ENCODE measurements around the gene WFIKKN1. TPM values are rescaled to one million over a fixed set of nuclear protein-coding genes. Genes with fewer than 3 reads are reported as not detected.

WFIKKN1 gene
- polyA plus RNA-seq (2013, experiment 1 of 2; ENCODE audit: insufficient read length): 0.05 TPM
- not detected for polyA plus RNA-seq (2013, experiment 2 of 2; ENCODE audit: insufficient read length)

DNA sequence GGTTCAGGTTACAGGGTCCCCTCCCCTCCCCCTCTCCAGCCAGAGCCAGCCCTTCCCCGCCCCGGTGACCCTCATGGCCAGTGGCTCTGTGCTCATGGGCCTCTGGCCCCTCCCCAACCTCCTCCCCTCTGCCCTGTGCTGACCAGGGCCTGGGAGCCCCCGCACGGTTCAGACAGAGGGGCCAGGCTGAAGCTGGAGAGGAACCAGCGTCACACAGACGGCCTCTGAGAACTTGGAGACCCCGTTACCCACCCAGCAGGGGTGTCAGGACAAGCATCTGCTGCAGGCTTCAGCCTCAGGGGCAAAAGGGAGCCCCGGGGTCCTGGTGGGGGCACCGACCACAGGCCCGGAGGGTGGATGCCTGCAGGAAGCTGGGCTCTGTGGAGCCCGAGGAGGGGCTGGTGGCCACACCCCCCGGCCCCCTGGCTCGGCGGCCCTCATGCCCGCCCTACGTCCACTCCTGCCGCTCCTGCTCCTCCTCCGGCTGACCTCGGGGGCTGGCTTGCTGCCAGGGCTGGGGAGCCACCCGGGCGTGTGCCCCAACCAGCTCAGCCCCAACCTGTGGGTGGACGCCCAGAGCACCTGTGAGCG lies at the start of gene WFIKKN1:
Gene WFIKKN1, plus strand, starts transcription at position 171 of the 591 bp plus-strand sequence. Its CDS starts 269 bp downstream, at position 440.
- DNase-seq: no peak

DNA sequence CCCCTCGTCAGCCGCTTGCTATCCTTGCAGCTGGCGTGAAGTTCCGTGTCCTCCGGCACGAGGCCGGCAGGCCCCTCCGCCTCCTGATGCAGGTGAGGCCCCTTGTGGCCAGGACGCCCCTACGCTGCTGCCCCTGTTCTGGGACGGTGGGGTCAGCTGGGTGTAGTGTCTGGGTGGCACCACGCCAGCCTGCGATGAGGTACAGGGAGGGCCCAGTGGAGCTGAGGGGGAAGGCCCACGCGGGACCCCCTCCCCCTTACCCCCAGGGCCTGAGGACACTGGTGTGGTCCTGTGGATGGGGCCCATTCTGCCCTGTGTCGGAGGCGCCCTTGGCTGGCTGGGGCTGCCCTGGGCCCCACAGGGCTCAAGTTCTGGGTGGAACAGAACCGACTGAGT lies 48.6 kb upstream of the WFIKKN1 start:
- no peak for DNase-seq

DNA sequence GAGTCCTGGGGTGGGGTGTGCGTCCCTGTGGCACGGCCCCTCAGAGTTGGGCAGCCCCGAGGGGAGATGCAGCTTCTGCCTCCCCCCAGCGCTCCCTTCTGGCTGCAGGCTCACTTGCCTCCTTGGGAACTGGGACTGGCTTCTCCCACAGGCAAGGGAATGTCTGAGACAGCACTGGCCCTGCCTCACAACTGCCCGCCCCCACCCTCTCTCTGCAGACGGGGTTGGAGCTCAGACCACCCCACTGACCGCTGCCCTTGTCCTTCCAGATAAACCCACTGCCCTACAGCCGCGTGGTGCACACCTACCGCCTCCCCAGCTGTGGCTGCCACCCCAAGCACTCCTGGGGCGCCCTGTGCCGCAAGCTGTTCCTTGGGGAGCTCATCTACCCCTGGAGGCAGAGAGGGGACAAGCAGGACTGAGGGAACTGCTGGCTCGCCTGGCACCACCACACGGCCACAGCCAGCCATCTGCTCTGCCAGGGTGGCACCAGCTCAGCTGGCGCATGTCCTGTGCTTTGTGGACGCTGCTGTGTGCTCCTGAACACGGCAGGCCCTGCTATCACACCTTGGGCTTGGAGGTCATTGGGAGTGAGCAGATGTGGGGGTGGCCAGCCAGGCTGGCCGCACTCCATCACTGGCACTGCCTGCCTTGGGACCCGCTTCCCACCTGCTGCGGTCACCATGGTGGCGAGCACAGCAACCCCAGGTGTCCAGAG lies 48.0 kb upstream of the WFIKKN1 start:
- no peak for DNase-seq

GRCh38 chr16:583470-583814 lies 47.3 kb upstream of the WFIKKN1 start:
- no peak for DNase-seq

DNA sequence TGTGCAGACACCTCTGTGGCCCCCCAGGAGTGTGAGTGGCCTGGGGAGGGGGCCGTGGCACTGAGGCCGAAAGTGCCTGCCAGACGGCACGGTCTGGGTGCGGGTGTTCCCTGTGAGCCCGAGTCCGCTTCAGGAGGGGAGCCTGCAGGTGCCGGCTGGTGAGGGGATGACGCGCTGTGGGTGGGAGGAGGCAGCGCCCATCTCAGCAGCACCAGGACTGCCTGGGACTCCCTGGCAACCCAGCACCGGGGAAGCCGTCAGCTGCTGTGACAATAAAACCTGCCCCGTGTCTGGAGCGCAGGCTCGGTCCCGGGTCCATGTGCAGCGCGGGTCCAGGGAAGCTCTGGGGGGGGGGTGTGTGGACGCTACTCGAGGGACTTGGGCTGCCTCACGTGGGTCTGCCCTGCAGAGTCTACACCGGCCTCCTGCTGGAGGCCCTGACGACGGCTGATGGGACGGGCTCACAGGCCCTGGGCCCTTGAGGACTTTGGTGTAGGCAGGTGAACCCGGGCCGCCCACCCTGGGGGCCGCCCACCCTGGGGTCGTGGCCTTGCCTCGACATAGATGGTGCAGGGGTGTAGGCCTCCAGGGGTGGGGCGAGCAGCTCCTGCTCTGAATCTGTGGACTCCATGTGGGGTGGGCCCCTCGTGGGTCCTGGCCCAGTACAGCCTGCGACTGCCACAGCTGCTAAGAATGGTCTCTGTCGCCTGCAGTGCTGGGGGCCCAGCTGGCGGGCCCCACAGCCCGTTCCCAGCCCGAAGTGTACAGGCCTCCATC lies 46.8 kb upstream of the WFIKKN1 start:
- no peak for DNase-seq

DNA sequence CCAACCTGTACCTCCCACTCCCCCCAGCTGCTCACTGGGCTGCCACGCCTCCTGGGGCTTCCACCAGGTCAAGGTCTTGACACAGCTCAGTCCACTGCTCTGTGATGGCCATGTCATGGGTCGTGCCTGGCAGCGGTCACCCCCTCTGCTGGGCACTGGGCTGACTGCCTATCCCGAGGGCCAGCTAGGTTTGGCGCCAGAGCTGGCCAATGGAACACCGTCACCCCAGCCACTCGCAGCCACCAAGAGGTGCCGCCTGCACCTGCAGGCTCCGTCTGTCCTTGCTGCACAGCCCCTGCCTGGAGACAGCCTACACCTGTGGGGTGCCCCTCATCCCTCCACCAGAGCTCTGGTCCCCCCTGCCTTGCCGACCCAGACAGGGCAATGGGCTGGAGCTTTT lies 45.4 kb upstream of the WFIKKN1 start:
- DNase-seq: no peak

DNA sequence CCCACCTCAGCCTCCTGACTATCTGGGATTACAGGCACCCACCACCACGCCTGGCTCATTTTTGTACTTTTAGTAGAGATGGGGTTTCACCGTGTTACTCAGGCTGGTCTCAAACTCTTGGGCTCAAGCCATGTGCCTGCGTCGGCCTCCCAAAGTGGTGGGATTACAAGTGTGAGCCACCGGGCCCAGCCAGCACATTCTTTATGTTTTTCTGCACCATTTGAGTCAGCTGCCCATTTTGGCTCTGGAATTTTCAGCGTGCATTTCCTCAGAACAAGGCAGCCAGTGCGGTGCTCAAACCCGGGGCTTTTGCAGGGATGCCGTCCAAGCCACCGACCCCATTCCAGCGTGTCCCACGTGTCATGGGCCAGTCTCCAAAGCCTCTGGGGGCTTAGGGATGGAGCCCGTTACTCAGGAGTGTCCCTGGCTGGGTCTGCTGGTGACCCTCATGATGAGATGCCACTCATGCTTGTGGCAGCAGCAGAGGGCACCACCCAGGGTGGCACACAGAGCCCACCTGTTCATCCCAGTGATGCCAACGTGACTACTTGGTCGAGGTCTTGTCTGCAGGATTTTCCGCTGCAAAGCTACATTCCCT lies 44.6 kb upstream of the WFIKKN1 start:
- peak; percentile 35 for DNase-seq

DNA sequence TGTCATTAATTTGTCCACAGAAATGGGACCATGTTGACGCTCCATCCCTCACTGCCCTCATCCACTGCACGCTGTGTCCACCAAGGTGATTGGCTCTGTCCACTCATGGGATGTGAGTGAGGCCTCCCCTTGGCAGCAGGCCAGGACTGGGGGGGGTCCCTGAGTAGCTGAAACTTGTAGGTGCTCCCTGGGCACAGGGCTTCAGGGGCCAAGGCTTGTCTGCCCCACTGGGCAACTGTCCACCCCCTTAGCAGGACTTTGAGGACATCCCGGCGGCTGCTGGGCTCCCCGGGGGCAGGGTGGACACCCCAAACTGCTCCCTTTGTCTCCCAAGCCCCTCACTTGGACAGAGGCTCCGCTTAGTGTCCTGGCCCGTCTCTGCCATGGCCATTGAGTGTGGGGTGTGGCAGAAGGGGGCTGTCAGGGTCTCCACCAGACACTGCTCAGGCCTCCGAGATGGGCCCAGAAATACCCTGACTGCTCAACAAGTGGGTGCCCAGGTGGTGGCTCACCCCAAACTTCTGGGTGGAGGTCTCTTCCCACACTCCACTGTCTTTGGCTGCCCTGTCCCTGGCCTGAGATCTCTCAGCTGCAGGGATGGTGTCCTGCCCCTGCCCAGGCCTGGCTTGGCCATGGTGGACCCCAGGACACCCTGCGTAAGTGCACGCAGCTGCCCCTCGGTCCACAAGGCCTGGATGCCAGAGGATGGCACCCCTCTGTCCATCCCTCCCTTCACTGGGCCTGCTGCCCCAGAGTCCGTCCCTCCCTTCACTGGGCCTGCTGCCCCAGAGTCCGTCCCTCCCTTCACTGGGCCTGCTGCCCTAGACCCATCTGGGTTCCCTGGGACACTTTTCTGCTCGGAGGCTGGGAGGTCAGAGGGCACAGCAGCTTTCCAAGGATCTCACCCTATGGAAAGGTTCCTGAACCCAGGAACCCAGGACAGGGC lies 43.9 kb upstream of the WFIKKN1 start:
- no peak for DNase-seq

- peak; percentile 47 for DNase-seq
Observed at GRCh38 chr16:588639-588888, 42.2 kb upstream of the WFIKKN1 start.

GRCh38 chr16:588889-589657 lies 41.7 kb upstream of the WFIKKN1 start:
- DNase-seq: peak; percentile 95

GRCh38 chr16:589658-590187 lies 41.1 kb upstream of the WFIKKN1 start, which contains the start of gene RAB40C:
RAB40C (plus strand) TSS chr16:590066; CDS start chr16:590292, 226 bp downstream.
- DNase-seq: peak; percentile 98

GRCh38 chr16:590188-590814 lies 40.5 kb upstream of the WFIKKN1 start:
- DNase-seq: peak; percentile 25

DNA sequence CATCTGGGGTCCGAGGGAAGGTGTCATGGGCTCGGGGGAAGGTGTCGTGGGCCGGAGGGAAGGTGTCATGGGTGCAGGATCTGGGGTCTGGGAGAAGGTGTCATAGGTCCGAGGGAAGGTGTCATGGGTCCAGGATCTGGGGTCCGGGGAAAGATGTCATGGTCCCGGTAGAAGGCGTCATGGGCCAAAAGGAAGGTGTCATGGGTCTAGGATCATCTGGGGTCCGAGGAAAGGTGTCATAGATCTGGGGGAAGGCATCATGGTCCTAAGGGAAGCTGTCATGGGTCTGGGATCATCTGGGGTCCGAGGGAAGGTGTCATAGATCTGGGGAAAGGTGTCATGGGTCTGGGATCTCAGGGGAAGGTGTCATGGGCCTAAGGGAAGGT lies 40.0 kb upstream of the WFIKKN1 start:
- no peak for DNase-seq

DNA sequence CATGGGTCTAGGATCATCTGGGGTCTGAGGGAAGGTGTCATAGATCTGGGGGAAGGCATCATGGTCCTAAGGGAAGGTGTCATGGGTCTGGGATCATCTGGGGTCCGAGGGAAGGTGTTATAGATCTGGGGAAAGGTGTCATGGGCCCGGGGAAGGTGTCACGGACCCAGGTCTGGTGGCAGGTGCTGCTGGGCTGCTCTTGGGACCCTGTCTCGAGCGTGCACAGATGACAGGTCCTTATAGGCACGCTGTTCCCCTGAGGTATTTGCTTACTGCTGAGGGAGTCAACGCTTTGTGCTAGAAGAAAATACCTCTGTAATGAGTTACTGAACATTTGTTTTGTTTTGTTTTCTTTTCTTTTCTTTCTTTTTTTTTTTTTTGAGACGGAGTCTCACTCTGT lies 39.6 kb upstream of the WFIKKN1 start:
- no peak for DNase-seq

DNA sequence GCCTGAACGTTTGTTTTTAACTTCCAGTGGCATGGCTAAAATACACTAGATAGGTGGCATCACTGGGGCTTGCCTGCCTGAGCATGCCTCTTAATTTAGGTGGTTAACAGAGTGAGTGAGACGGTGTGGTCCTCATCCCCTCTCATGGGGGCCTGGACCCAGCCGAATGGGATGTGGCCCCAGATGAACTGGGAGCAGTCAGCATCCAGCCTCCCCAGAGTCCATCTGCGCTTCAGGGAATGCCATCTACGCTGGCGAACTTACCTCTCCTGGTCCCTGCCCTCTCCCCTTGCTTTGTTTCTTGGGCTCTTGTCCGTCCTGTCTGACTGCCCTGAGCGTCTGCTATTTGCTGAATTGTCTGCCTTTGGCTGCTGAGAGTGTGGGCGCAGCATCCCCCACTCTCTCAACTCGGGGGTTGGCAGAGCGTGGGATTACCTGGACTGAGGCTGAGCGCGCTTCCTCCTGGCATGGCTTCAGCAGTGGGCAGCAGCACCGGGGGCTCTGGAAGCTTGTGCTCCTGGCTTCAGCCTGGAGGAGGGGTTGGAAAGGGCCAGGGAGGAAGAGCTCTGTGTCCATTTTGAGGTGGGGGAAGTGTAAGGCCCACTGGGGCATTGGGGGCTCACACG lies 38.8 kb upstream of the WFIKKN1 start:
- DNase-seq: no peak

GRCh38 chr16:592518-593306 lies 38.1 kb upstream of the WFIKKN1 start:
- no peak for DNase-seq

GRCh38 chr16:593406-593805 lies 37.4 kb upstream of the WFIKKN1 start:
- no peak for DNase-seq

- no peak for DNase-seq
Observed at GRCh38 chr16:593807-594206, 37.0 kb upstream of the WFIKKN1 start.

DNA sequence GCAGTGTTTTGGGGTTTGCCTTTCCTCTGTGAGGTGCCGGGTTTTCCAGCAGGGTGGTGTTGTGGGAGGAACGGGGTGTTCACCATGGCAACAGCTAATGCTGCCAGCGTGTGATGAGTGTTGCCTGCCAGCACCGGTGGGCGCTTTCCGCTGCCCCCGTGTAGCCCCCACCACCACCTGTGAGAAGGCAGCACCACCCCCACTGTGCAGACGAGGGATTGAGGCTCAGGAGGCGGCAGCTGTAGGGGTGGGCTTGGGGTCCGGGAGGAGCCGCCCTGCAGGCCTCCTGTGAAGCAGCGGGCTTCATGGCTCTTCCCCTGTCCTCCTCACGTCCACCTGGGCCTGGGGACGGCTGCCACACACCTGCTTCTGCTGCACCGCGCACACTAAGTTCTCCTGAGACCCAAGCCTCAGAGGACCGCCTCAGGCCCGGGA lies 35.7 kb upstream of the WFIKKN1 start:
- DNase-seq: no peak

Data from fibroblast of skin of scalp (primary cell).